GM12878 (cell line): ENCODE measurements around the gene SIAH2.

Source experiments
- EP300 ChIP-seq, 2 experiments: fragments of 150-350 bp in 1 of 2; IDR thresholded peaks; 2 replicates each; pipeline ENCODE4 v1.6.1; 2011 to 2012; ENCODE audit warnings: low read depth in 2 of 2, low read length in 2 of 2, borderline replicate concordance in 1 of 2, improper control_type of control experiment in 1 of 2, inconsistent platforms in 1 of 2; ENCODE audit not compliant: control insufficient read depth in 1 of 2
- ESRRA ChIP-seq: IDR thresholded peaks from 2 replicates; pipeline ENCODE4 v1.6.1; 2012; ENCODE audit warnings: mild to moderate bottlenecking, low read length, improper control_type of control experiment
- FOXK2 ChIP-seq: fragments of 450-650 bp; IDR thresholded peaks from 2 replicates; pipeline ENCODE4 v1.6.1; 2017; ENCODE audit warnings: mild to moderate bottlenecking, moderate library complexity
- GABPA ChIP-seq: IDR thresholded peaks from 2 replicates; pipeline ENCODE4 v1.6.1; 2014; ENCODE audit warnings: antibody characterized with exemption, low read depth, mild to moderate bottlenecking, inconsistent platforms
- NFYB ChIP-seq: IDR thresholded peaks from 2 replicates; pipeline ENCODE4 v1.6.1; 2011; ENCODE audit warnings: low read depth, mild to moderate bottlenecking, low read length, improper control_type of control experiment, moderate library complexity; ENCODE audit not compliant: insufficient read depth
- POLR2A ChIP-seq: IDR thresholded peaks from 2 replicates; pipeline ENCODE4 v1.6.1; 2011; ENCODE audit warnings: low read depth, mild to moderate bottlenecking, low read length
- POLR2AphosphoS5 ChIP-seq: IDR thresholded peaks from 2 replicates; pipeline ENCODE4 v1.6.1; 2011; ENCODE audit warnings: mild to moderate bottlenecking, low read length, inconsistent platforms
- SMC3 ChIP-seq: IDR thresholded peaks from 2 replicates; pipeline ENCODE4 v1.6.1; 2011; ENCODE audit warnings: low read length, improper control_type of control experiment, borderline replicate concordance
- YY1 ChIP-seq: IDR thresholded peaks from 2 replicates; pipeline ENCODE4 v1.6.1; 2011; ENCODE audit warnings: low read depth, mild to moderate bottlenecking, low read length
- ZNF24 ChIP-seq: fragments of 450-650 bp; IDR thresholded peaks from 2 replicates; pipeline ENCODE4 v1.6.1; 2017; ENCODE audit warnings: antibody characterized with exemption, mild to moderate bottlenecking
- TF ChIP-seq, protein P1 (sequence below), 3 experiments: IDR thresholded peaks in 2 of 3; conservative IDR thresholded peaks in 1 of 3; 2 replicates each; pipeline ENCODE4 v1.5.1; 2011; ENCODE audit warnings: low read depth in 3 of 3, low read length in 3 of 3, mild to moderate bottlenecking in 3 of 3, control low read depth in 2 of 3, moderate library complexity in 2 of 3, inconsistent platforms in 1 of 3, mixed read lengths in 1 of 3; ENCODE audit not compliant: control insufficient read depth in 2 of 3, insufficient read depth in 1 of 3; ENCODE audit errors: extremely low read depth in 1 of 3

DNA sequence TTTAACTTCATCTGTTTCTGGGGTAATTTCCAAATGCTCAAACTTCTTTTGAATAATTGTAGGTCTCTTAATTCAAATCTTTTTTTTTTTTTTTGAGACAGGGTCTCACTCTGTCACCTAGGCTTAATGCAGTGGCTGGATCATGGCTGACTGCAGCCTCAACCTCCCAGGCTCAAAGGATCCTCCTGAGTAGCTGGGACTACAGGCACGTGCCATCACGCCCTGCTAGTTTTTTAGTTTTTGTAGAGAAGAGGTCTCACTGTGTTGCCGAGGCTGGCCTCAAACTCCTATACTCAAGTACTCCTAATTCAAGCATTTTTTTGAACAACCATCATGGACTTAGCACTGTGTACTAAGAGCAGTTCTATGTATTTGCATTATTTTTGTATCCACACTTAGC lies 3.8 kb upstream of the SIAH2 start:
- no peak for TF ChIP-seq YY1
- TF ChIP-seq ESRRA: no peak
- no peak for TF ChIP-seq POLR2AphosphoS5
- no peak for TF ChIP-seq ZNF24
- TF ChIP-seq, protein P1, sequence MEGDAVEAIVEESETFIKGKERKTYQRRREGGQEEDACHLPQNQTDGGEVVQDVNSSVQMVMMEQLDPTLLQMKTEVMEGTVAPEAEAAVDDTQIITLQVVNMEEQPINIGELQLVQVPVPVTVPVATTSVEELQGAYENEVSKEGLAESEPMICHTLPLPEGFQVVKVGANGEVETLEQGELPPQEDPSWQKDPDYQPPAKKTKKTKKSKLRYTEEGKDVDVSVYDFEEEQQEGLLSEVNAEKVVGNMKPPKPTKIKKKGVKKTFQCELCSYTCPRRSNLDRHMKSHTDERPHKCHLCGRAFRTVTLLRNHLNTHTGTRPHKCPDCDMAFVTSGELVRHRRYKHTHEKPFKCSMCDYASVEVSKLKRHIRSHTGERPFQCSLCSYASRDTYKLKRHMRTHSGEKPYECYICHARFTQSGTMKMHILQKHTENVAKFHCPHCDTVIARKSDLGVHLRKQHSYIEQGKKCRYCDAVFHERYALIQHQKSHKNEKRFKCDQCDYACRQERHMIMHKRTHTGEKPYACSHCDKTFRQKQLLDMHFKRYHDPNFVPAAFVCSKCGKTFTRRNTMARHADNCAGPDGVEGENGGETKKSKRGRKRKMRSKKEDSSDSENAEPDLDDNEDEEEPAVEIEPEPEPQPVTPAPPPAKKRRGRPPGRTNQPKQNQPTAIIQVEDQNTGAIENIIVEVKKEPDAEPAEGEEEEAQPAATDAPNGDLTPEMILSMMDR (IDR thresholded peaks at IDR 0.05 in 2 of 3, conservative IDR thresholded peaks at IDR 0.05 in 1 of 3; ENCODE audit: control insufficient read depth in 2 of 3, extremely low read depth in 1 of 3, insufficient read depth in 1 of 3, low read depth in 3 of 3, low read length in 3 of 3): no peak
- TF ChIP-seq POLR2A: no peak
- no peak for TF ChIP-seq EP300 (IDR thresholded peaks at IDR 0.05; ENCODE audit: borderline replicate concordance in 1 of 2, control insufficient read depth in 1 of 2, low read depth in 2 of 2, low read length in 2 of 2)
- no peak for TF ChIP-seq NFYB
- TF ChIP-seq FOXK2: no peak
- TF ChIP-seq GABPA: no peak
- no peak for TF ChIP-seq SMC3
